Effector memory CD8-positive, alpha-beta T cell (primary cell): Measurements from ENCODE around the gene EVX1.

Experiments
- ATAC-seq: fragments of 150-1000 bp; cut with Tn5 transposase; replicated peaks from 2 replicates; pipeline ENCODE4 v1.10.0; 2021; ENCODE audit warnings: mild to moderate bottlenecking, moderate library complexity
- DNase-seq, 3 experiments: peaks; one replicate each; pipeline ENCODE4 v3.0.0; 2021
- H3K27ac Mint-ChIP-seq, 2 donors: one replicate each; pipeline ENCODE4 v1.8.0; 2022; ENCODE audit warnings: mild to moderate bottlenecking in 2 of 2, mixed read lengths in 2 of 2, moderate library complexity in 2 of 2
- H3K27me3 Mint-ChIP-seq, 2 donors: one replicate each; pipeline ENCODE4 v1.8.0; 2022; ENCODE audit warnings: mixed read lengths in 2 of 2
- H3K36me3 Mint-ChIP-seq: one replicate; pipeline ENCODE4 v1.8.0; 2022; ENCODE audit warnings: mild to moderate bottlenecking, moderate library complexity, mixed read lengths; ENCODE audit not compliant: insufficient read depth
- H3K4me1 Mint-ChIP-seq, 2 donors: one replicate each; pipeline ENCODE4 v1.8.0; 2022; ENCODE audit warnings: low read depth in 2 of 2, mixed read lengths in 2 of 2
- H3K4me3 Mint-ChIP-seq, 2 donors: one replicate each; pipeline ENCODE4 v1.8.0; 2022; ENCODE audit warnings: mild to moderate bottlenecking in 2 of 2, mixed read lengths in 2 of 2, moderate library complexity in 2 of 2
- H3K9me3 Mint-ChIP-seq, 2 donors: one replicate each; pipeline ENCODE4 v1.8.0; 2022; ENCODE audit warnings: mixed read lengths in 2 of 2

EVX1 gene

DNA sequence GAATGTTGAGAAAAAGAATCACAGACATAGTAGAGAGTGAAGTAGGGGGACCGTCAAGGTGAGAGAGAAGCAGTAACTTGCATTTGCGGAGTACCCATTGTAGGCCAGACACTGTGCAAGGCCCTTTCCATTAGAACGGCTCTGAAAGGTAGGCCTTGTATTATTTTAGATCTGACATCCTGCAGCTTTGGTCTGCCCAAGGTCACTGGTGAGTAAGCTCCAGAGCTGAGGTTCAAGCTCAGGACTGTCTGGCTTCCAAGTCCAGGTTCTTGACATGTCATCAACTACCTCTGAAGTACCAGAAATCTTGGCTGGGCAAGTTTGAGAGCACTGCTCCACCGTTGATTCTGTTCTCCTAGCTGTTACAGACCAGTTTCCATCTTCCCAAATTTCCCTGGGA, 13.2 kb upstream of the EVX1 start:
- DNase-seq (no peak), ATAC-seq (no peak)
- Mint-ChIP-seq H3K9me3 (no peaks in the 10 kb centered on the region), H3K36me3 (no peaks in the 10 kb centered on the region), H3K27ac (no peak overlapping the region), H3K4me1 (no peaks in the 10 kb centered on the region), H3K4me3 (no peak overlapping the region), H3K27me3 (peaks cover 57 to 64% of the 10 kb centered on the region in 2 donors)

DNA sequence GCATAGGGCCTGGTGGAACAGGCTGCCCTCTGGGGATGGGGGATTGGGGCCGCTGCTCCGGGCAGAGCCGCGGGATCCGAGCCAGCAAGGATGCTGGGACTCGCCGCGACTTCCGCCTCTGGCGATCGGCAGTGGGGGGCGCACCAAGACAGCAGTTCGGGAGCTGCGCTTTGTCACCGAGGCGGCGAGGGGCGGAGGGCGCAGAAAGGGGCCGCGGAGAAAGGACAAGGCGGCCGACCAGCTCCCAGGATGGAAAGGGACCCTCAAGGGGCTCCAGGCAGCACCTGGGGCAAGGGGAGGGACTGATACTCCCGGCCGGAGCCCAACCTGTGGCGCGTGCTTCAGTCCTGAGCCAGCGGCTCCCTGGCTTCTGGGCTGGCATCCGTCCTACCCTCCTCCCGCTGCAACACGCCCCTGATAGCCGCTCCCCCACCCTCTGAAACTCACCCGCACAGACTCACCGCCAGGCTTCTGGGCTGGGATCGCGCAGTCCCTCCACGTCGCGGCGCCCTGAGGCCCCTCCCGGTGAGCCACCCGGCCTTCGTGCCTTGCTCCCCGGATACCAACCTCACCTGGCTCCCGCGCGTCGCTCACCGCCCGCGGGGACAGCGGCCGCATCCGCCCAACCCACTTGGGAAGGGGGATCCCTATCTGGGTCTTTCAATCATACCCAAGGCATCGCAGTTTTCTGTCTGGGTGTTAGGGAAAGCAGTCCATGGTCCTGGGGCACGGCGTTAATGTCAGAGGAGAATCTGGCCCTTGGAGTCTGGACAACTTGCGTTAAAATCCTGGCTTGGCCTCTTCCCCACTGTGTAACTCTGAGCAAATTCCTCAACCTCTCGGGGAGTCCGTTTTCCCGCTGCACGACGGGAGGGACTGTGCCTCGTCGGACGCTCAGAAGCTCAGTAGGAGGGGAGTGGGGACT, 7.0 kb upstream of the EVX1 start:
- no peaks in the 10 kb centered on the region for H3K36me3 Mint-ChIP-seq
- no peak for DNase-seq
- H3K9me3 Mint-ChIP-seq = no peaks in the 10 kb centered on the region
- H3K27me3 Mint-ChIP-seq = peaks cover 67 to 76% of the 10 kb centered on the region in 2 donors
- H3K27ac Mint-ChIP-seq = no peak overlapping the region
- no peak for ATAC-seq
- H3K4me3 Mint-ChIP-seq = peak overlapping the region; percentile 29 to 46
- H3K4me1 Mint-ChIP-seq = peaks cover 4 to 11% of the 10 kb centered on the region in 2 donors

DNA sequence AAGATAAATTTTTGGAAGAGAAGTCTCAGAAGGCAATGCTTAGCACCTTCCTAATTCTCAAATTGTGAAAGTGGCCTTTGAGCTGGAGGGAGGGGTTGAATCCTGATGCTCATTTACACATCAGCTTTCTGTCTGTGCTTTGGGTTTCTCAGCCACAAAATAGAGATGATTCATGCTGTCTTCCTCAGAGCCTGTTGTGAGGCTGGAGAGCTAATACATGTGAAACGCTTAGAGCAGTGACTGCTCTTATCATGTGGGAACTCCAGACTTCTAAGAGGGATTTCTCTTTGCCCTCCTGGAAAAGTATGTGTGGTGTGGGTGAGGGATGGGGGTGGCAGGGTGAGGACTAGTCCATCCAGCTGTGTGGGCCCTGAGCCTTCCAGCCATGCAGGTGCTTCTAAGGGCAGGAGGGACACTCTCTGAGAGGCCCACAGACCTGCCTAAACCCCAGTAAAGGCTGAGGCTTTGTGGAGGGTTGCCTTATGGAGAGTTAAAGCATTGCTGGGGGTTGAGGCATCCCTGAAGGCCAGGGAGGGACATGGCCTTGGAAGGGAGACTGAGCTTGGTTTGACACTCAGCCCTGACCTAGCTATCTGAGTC, 4.8 kb upstream of the EVX1 start:
- Mint-ChIP-seq H3K4me1 (peaks cover 8 to 16% of the 10 kb centered on the region in 2 donors), H3K4me3 (no peak overlapping the region), H3K27me3 (peaks cover 84 to 98% of the 10 kb centered on the region in 2 donors), H3K27ac (no peak overlapping the region), H3K36me3 (peaks cover 6% of the 10 kb centered on the region), H3K9me3 (no peaks in the 10 kb centered on the region)
- ATAC-seq (no peak), DNase-seq (no peak)

DNA sequence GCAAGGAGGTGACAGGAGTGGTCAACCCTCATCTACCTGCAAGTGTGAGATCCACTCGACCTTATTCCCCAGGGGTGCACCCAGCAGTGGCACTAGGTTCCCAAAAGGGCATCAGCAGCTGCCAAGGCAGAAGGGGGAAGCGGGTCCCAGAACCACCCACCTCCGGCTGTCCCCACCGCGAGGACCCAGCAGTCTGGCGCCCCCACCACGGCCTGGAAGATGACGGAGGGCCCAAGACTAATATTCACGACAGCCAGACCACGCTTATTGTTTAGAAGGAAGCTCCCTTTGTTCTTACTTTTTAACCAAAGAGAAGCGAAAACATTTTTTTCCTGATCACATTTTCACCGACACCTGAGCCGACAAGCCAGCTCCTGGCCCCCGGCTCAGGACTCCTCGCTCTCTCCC, 3.6 kb upstream of the EVX1 start:
- Mint-ChIP-seq H3K4me3 (peak overlapping the region in 1 of 2 donors; percentile 23), H3K4me1 (peaks cover 12 to 20% of the 10 kb centered on the region in 2 donors), H3K27ac (no peak overlapping the region), H3K9me3 (no peaks in the 10 kb centered on the region), H3K36me3 (peaks cover 8% of the 10 kb centered on the region), H3K27me3 (peaks cover 84 to 100% of the 10 kb centered on the region in 2 donors)
- ATAC-seq (no peak), DNase-seq (no peak)

DNA sequence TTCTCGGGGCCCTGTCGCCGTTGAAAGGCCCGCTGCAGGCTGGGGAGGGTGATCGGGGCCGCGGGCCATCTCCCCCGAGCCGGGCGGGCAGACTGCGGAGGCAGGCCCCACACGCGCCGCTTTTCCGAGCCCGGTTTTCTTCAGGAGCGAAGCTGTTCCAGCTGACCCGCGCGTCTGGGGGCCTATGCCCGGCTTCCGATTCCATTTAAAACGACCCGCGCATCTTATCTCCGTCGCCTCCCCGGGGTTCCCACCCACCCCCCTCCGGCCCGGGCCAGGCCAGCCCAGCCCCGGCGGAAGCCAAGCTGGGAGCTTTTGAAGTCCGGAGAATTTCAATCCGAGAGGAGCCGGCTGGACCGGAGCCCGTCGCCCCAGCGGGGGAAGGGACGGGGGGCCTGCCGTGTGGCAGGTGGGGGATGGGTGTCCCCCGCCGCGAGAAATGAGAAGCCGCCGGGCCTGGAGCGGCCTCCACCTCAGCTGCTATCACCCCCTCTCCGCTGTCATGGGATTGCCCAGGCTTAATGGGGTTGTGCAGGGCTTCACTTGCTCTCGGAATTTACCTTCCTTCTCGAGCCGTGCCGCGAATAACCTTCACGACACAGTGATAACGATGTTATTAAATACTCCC, 3.1 kb upstream of the EVX1 start:
- no peaks in the 10 kb centered on the region for H3K9me3 Mint-ChIP-seq
- H3K4me1 Mint-ChIP-seq = peaks cover 12 to 20% of the 10 kb centered on the region in 2 donors
- H3K4me3 Mint-ChIP-seq = peak overlapping the region in 1 of 2 donors; percentile 23

DNA sequence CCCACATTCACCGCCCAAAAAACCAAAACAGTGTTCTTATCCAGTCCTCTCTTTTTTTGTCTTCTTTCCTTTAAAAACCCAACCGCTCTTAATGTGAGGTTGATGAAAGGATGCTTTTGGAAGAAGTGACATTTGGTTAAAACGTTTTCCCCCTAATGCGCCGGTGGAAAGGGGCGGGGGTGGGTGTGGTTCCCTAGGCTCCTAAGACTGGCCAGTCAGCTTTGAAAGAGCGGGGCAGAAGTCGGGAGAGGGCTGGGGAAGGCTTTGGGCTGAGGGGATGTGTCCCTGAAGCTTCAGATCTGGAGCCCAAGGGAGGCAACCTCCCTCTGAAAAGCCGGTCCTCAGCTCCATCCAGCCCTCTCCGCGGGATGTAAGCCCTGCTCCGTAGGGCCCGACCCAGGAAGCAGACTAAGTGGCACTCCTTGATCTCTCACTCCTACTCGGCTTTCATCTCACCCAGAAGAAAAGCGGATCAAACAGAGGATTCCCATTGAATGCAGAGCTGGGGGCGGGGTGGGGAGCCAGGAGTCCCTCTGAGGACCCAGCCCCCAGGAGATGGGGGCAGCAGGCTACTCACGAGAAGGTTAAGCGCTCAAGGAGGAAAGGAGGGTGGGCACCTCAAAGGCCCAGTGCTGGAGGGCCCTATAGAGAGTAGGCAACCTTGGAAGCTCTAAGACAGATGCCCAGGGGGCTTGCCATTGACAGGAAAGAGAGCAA, 2.4 kb upstream of the EVX1 start:
- DNase-seq (no peak), ATAC-seq (no peak)
- H3K27ac Mint-ChIP-seq = no peak overlapping the region
- peaks cover 8% of the 10 kb centered on the region for H3K36me3 Mint-ChIP-seq
- H3K27me3 Mint-ChIP-seq = peaks cover 87 to 100% of the 10 kb centered on the region in 2 donors
- H3K9me3 Mint-ChIP-seq = no peaks in the 10 kb centered on the region
- H3K4me1 Mint-ChIP-seq = peaks cover 17 to 24% of the 10 kb centered on the region in 2 donors
- H3K4me3 Mint-ChIP-seq = no peak overlapping the region

More for the DNA sequence above, 3.1 kb upstream of the EVX1 start:
- H3K36me3 Mint-ChIP-seq = peaks cover 8% of the 10 kb centered on the region
- H3K27me3 Mint-ChIP-seq = peaks cover 84 to 100% of the 10 kb centered on the region in 2 donors
- no peak for ATAC-seq
- DNase-seq = no peak
- H3K27ac Mint-ChIP-seq = no peak overlapping the region

DNA sequence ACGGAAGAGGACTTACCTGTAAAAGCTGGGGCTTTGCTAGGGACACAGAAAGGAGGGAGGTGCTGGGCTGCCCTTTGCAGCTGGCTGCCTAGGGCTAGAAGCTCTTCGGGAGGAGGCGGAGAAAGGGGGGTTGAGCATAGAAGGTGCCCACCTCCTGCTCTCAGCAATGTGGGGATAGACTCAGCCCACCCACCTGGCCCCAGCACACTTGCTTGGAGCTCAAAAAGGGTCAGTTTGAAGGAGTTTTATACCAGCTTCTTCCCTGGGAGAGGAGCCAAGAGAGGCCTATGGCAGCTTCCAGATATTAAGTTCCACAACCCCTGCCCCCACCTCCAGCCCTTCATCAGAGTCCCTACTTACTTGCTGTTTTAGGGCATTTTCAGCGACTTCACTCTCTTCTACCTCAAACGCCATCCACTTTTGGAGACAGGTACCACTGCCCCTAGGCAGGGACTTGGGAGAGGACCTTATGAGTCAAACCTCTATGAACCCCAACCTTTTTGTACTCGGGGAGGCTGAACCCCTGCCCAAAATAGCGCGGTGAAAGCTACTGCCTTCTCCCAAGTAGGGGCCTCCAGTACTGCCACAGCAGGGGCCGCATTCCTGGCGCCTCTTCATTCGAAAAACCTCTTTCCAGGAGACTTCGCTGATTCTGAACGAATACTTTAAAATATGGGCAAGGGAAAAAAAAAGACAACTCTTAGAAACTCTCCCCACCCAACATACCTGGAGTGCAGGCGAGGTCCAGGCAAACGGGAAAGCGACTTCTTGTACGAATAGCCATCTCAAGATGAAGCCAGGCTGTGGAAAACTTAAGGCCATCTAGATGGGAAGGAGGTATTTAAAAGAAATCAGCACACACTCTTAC, 1.2 kb upstream of the EVX1 start:
- H3K27ac Mint-ChIP-seq = no peak overlapping the region

DNA sequence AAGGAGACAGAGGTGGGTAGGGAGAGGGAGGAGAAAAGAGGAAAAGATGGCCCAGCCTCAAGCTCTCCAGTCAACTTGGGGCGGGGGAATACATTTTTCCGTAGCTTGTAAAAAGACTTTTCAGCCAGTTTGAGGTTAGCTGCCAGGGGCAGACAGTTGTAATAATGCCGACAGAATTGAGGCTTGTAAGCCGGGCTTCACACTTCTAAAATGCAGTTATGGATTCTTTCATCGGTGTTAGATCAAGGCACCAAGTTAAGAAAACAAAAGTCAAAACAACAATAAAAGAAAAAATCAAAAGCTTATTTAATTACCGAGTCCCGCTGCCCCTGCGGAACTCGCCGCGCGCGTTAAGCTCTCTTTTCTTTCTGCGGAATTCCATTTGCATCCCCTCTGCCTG, 448 bp upstream of the EVX1 start:
- H3K27me3 Mint-ChIP-seq = peaks cover 84 to 100% of the 10 kb centered on the region in 2 donors
- H3K4me1 Mint-ChIP-seq = peaks cover 13 to 18% of the 10 kb centered on the region in 2 donors
- H3K9me3 Mint-ChIP-seq = no peaks in the 10 kb centered on the region
- DNase-seq = no peak
- H3K27ac Mint-ChIP-seq = no peak overlapping the region
- no peak for ATAC-seq
- H3K4me3 Mint-ChIP-seq = peak overlapping the region; percentile 2 to 5
- peaks cover 8% of the 10 kb centered on the region for H3K36me3 Mint-ChIP-seq

More for the DNA sequence above, 1.2 kb upstream of the EVX1 start:
- DNase-seq (no peak), ATAC-seq (no peak)
- peaks cover 13 to 19% of the 10 kb centered on the region in 2 donors for H3K4me1 Mint-ChIP-seq
- no peaks in the 10 kb centered on the region for H3K9me3 Mint-ChIP-seq
- H3K4me3 Mint-ChIP-seq = peak overlapping the region in 1 of 2 donors; percentile 10
- H3K36me3 Mint-ChIP-seq = peaks cover 8% of the 10 kb centered on the region
- peaks cover 84 to 100% of the 10 kb centered on the region in 2 donors for H3K27me3 Mint-ChIP-seq

DNA sequence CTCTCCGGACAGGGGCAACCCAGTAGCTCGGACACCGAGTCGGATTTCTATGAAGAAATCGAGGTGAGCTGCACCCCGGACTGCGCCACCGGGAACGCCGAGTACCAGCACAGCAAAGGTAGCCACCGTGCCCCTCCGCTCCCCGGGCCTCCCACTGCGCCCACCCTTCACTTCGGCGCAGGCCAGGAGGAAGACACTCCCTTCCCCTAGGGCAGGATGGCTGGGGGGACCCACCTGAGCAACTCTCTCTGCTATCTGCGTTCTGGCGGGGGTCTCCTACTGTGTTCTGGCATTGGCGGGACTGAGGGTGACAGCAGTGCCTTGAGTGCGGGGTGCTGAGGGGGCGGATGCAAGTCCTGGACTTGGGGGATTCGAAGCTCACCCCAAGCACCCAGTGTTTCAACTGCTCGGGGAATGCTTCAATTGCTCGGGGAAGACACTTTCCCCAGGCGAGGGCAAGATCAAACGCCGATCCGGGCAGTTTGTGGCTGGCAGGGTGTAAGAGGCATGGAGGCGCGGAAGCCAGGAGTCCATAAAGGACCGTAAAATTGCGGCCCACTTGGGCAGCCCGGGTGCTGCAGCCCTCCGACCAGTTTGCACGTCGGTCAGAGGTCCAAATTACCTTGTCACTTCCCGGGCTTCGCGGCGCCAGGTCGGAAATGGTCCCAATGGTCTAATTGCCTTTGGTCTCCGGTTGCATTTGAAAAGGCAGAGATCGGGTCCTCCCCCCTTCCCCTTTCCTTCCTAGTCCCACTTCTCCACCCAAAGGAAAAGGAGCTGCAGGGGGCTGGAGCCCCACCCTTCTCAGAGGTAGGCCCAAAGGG, 950 bp downstream of the EVX1 start:
- H3K4me3 Mint-ChIP-seq = peak overlapping the region; percentile 40 to 54
- H3K27ac Mint-ChIP-seq = no peak overlapping the region
- H3K36me3 Mint-ChIP-seq = peaks cover 8% of the 10 kb centered on the region
- DNase-seq (no peak), ATAC-seq (no peak)
- peaks cover 84 to 100% of the 10 kb centered on the region in 2 donors for H3K27me3 Mint-ChIP-seq
- peaks cover 13 to 18% of the 10 kb centered on the region in 2 donors for H3K4me1 Mint-ChIP-seq
- H3K9me3 Mint-ChIP-seq = no peaks in the 10 kb centered on the region

DNA sequence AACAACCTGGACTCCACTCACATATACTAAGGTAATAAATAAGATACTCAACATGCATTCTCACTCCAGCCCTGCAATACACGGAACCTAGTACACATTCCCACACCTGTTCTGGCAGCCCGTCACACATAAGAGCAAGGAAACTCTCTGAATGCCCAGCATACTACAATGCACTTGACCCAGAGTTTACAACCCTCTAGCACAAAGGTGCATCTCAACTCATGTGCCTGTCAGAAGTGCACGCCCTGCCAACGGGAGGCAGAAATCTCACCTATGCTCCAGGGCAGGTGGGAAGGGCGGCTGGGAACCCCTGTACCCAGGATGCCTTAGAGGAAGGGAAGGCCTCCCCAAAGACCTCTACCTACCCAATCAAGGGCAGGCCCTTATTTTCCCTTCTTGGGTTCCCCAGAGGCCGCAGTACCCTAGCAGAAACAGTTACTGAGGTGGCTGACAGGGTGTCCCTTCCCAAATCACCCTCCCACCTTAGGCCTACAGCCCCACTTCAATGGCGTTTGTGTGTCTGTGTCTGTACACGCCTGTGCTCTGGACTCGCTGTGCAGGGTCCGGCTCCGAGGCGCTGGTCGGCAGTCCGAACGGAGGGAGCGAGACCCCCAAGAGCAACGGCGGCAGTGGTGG, 2.0 kb downstream of the EVX1 start:
- Mint-ChIP-seq H3K4me1 (peaks cover 13 to 22% of the 10 kb centered on the region in 2 donors), H3K9me3 (no peaks in the 10 kb centered on the region), H3K36me3 (peaks cover 8% of the 10 kb centered on the region), H3K27me3 (peaks cover 88 to 100% of the 10 kb centered on the region in 2 donors), H3K4me3 (peak overlapping the region; percentile 1 to 25), H3K27ac (no peak overlapping the region)
- ATAC-seq = no peak
- DNase-seq = no peak

DNA sequence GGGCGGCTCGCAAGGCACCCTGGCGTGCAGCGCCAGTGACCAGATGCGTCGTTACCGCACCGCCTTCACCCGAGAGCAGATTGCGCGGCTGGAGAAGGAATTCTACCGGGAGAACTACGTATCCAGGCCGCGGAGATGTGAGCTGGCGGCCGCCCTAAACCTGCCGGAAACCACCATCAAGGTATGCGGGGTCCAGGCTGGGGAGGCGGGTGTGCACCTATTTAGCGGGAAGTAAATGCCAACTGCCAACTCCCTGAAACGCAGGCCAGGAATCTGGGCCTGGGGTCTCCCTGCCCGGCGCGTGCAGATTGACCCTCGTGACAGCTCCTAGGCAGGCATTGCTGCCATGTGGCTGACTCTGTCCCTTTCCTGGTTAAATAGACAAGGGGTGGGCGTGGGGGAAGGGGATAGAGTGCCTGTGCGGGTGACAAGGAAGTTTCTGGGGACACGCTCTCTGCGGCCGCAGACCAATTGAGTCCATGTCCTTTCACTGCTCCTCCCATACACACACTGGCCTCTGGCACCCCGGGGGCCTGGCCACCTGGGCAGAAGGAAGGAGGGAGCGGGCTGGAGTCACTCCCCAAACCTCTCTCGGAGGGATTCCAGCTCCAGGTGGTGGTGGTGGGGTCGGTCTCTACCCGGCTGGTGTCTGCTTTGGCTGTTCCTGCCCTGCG, 2.7 kb downstream of the EVX1 start:
- H3K4me3 Mint-ChIP-seq = peak overlapping the region; percentile 1 to 25
- no peak overlapping the region for H3K27ac Mint-ChIP-seq
- peaks cover 8% of the 10 kb centered on the region for H3K36me3 Mint-ChIP-seq
- peaks cover 13 to 25% of the 10 kb centered on the region in 2 donors for H3K4me1 Mint-ChIP-seq
- ATAC-seq (no peak), DNase-seq (no peak)
- H3K9me3 Mint-ChIP-seq = no peaks in the 10 kb centered on the region
- peaks cover 89 to 100% of the 10 kb centered on the region in 2 donors for H3K27me3 Mint-ChIP-seq
